ENCODE results near the gene PIP4K2C.

DNA sequence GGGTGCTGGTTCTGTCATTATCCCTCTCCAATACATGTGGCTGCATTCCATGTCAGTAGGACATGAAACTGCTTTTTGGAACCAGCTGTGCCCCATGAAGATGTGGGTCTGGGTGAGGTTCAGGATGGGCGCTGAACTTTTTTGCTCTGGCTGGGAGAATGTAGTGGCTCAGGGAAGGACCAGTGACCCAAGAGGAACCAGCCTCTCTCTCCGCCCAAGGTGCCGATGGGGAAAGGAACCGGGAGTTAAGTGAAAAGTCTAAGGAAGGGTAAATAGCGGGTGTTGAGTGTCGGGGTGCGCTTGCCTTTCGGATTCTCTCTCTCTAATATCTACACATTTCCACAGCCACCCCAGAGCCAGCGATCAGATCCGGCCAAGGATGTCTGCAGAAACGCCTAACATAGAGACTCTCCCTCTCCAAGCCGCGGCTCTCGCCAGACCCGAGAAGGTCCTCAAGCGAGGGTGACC is 28.0 kb downstream of the PIP4K2C start:
- TF ChIP-seq CTCF (IDR thresholded peaks at IDR 0.05; ENCODE audit: low read depth, low read length), result no peak
- TF ChIP-seq POLR2A (IDR thresholded peaks at IDR 0.05; ENCODE audit: extremely low read depth, insufficient read length), result no peak

Measured in NB4 (cell line).